NCI-H748 (cell line): ENCODE measurements around the gene ATF7.

Experiments
- DNase-seq: peaks from one replicate; lab custom pipeline; 2025; ENCODE audit not compliant: unreplicated experiment; lab: John Stamatoyannopoulos, UW

Gene ATF7

GRCh38 chr12:53463802-53464560 is 162.2 kb downstream of the ATF7 start:
- no peak for DNase-seq

GRCh38 chr12:53462935-53463334 is 163.2 kb downstream of the ATF7 start:
- no peak for DNase-seq

GRCh38 chr12:53461591-53461990 is 164.6 kb downstream of the ATF7 start:
- no peak for DNase-seq

- DNase-seq: no peak
Observed at GRCh38 chr12:53461059-53461458, 165.1 kb downstream of the ATF7 start.

GRCh38 chr12:53459097-53459496 is 167.1 kb downstream of the ATF7 start:
- DNase-seq: no peak
